ENCODE results near the gene BMPR2.

DNA sequence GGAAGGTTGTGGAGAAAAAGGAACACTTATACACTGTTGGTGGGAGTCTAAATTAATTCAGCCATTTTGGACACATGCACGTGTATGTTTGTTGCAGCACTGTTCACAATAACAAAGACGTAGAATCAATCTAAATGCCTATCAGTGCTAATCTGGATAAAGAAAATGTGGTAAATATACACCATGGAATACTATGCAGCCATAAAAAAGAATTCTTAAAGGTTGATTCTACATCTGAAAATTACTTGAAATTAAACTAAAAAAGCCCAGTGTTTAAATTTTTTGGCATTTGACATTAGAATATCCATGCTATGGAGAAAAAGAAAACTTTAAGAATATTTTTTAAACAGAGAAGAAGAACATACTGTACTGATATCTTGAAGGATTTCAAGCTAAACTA lies 84.0 kb downstream of the BMPR2 start:
- TF ChIP-seq POLR2A (IDR thresholded peaks at IDR 0.05) (no peak), POLR2AphosphoS5 (IDR thresholded peaks at IDR 0.05; ENCODE audit: insufficient read depth in 1 of 2, low read depth in 1 of 2) (no peak)
- TF ChIP-seq, protein P1, sequence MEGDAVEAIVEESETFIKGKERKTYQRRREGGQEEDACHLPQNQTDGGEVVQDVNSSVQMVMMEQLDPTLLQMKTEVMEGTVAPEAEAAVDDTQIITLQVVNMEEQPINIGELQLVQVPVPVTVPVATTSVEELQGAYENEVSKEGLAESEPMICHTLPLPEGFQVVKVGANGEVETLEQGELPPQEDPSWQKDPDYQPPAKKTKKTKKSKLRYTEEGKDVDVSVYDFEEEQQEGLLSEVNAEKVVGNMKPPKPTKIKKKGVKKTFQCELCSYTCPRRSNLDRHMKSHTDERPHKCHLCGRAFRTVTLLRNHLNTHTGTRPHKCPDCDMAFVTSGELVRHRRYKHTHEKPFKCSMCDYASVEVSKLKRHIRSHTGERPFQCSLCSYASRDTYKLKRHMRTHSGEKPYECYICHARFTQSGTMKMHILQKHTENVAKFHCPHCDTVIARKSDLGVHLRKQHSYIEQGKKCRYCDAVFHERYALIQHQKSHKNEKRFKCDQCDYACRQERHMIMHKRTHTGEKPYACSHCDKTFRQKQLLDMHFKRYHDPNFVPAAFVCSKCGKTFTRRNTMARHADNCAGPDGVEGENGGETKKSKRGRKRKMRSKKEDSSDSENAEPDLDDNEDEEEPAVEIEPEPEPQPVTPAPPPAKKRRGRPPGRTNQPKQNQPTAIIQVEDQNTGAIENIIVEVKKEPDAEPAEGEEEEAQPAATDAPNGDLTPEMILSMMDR (IDR thresholded peaks at IDR 0.05), result no peak

All from vagina (tissue), 2 donors.